Measurements from ENCODE around the gene CLIC1. TPM values are rescaled to one million over a fixed set of nuclear protein-coding genes. Genes with fewer than 3 reads are reported as not detected.

CLIC1 gene
- total and polyA plus RNA-seq, 11 donors = 68.0 to 392 (median 124) TPM

GRCh38 chr6:31762356-31762755, 26.0 kb upstream of the CLIC1 start, which contains the start of gene SAPCD1:
SAPCD1 (plus strand) TSS chr6:31762656; CDS start chr6:31763055, 399 bp downstream.
- peaks cover 0 to 29% (median 0%) of the 10 kb centered on the region in 9 donors for H3K36me3 ChIP-seq
- intact Hi-C loops (cut with DNase I) = loop anchor here in 3 of 10 donors (5.0 to 10.0 kb wide), 3 partner anchors 35 to 80 kb away; partner anchors contain the start of genes LY6G5C (in 2 of the 3) and DDAH2 (in 1 of the 3)
- ATAC-seq (no peak), DNase-seq (no peak)
- no peak for TF ChIP-seq POLR2A (IDR thresholded peaks at IDR 0.05)
- TF ChIP-seq CTCF (IDR thresholded peaks at IDR 0.05) = no peak
- H3K27me3 ChIP-seq = no peaks in the 10 kb centered on the region
- no peak within 1 kb of the TSS for H3K4me3 ChIP-seq
- peaks cover 0 to 21% (median 5%) of the 10 kb centered on the region in 12 donors for H3K4me1 ChIP-seq
- no peaks in the 10 kb centered on the region for H3K9me3 ChIP-seq
- 74 to 81% (median 77%) methylated on average over 4 of the region's 4 CpGs for WGBS, 4 donors
- peak within 1 kb of the TSS in 1 of 12 donors; percentile 47 for H3K27ac ChIP-seq

- peaks cover 0 to 29% (median 0%) of the 10 kb centered on the region in 9 donors for H3K36me3 ChIP-seq
- peaks cover 0 to 19% (median 3%) of the 10 kb centered on the region in 12 donors for H3K4me1 ChIP-seq
- ATAC-seq (no peak), DNase-seq (no peak)
- intact Hi-C loops (cut with DNase I) = loop anchor here in 3 of 10 donors (5.0 to 10.0 kb wide), 3 partner anchors 34 to 79 kb away; partner anchors contain the start of genes LY6G5C (in 2 of the 3) and DDAH2 (in 1 of the 3)
- no peak overlapping the region for H3K4me3 ChIP-seq
- no peaks in the 10 kb centered on the region for H3K9me3 ChIP-seq
- no peaks in the 10 kb centered on the region for H3K27me3 ChIP-seq
- 91 to 99% (median 97%) methylated on average over 8 of the region's 8 CpGs for WGBS, 4 donors
- no peak overlapping the region for H3K27ac ChIP-seq
- TF ChIP-seq CTCF (IDR thresholded peaks at IDR 0.05) = no peak
- TF ChIP-seq POLR2A (IDR thresholded peaks at IDR 0.05) = no peak
Measured at GRCh38 chr6:31761343-31761742, 25.0 kb upstream of the CLIC1 start.

- H3K4me1 ChIP-seq = peaks cover 0 to 14% (median 2%) of the 10 kb centered on the region in 12 donors
- DNase-seq (no peak), ATAC-seq (no peak)
- intact Hi-C loops (cut with DNase I) = loop anchor here in 3 of 10 donors (5.0 to 10.0 kb wide), 3 partner anchors 33 to 78 kb away; partner anchors contain the start of genes LY6G5C (in 2 of the 3) and DDAH2 (in 1 of the 3)
- WGBS, 4 donors = 89 to 97% (median 93%) methylated on average over 5 of the region's 5 CpGs
- no peaks in the 10 kb centered on the region for H3K27me3 ChIP-seq
- no peak overlapping the region for H3K27ac ChIP-seq
- TF ChIP-seq POLR2A (IDR thresholded peaks at IDR 0.05) (no peak), CTCF (IDR thresholded peaks at IDR 0.05) (no peak)
- H3K9me3 ChIP-seq = no peaks in the 10 kb centered on the region
- no peak overlapping the region for H3K4me3 ChIP-seq
- peaks cover 0 to 29% (median 0%) of the 10 kb centered on the region in 9 donors for H3K36me3 ChIP-seq
Measured at GRCh38 chr6:31760790-31761189, 24.5 kb upstream of the CLIC1 start.

GRCh38 chr6:31758281-31758680, 22.0 kb upstream of the CLIC1 start:
- intact Hi-C loops (cut with DNase I) = no loop called here
- TF ChIP-seq CTCF (IDR thresholded peaks at IDR 0.05) (no peak), POLR2A (IDR thresholded peaks at IDR 0.05) (no peak)
- Histone ChIP-seq H3K36me3 (peaks cover 0 to 29% (median 0%) of the 10 kb centered on the region in 9 donors), H3K9me3 (no peaks in the 10 kb centered on the region), H3K27me3 (no peaks in the 10 kb centered on the region), H3K4me1 (peaks cover 0 to 6% (median 0%) of the 10 kb centered on the region in 12 donors), H3K4me3 (no peak overlapping the region), H3K27ac (no peak overlapping the region)
- DNase-seq (no peak), ATAC-seq (no peak)
- 92 to 98% (median 96%) methylated on average over 2 of the region's 2 CpGs for WGBS, 4 donors
